ENCODE measurements around the gene ZFP62.
A peak's percentile ranks its signal among the peaks of the same experiment; 100 is the strongest.

The ZFP62 gene

GRCh38 chr5:180807654-180808414 lies 53.2 kb downstream of the ZFP62 start:
- no peaks in the 10 kb centered on the region for H4K20me1 ChIP-seq (ENCODE audit: low read depth, low read length)
- H3K36me3 ChIP-seq (ENCODE audit: low read length), result no peaks in the 10 kb centered on the region
- H3K4me2 ChIP-seq (ENCODE audit: low read depth, low read length, poor library complexity, severe bottlenecking), result peak overlapping the region; percentile 92
- H3F3A ChIP-seq (ENCODE audit: insufficient read depth), result peaks cover 34% of the 10 kb centered on the region
- peak overlapping the region; percentile 71 for H3K9ac ChIP-seq (ENCODE audit: low read length)
- no peaks in the 10 kb centered on the region for H3K27me3 ChIP-seq (ENCODE audit: low read length)
- H3K9me3 ChIP-seq (ENCODE audit: insufficient read depth, low read length), result no peaks in the 10 kb centered on the region
- H3K27ac ChIP-seq (ENCODE audit: low read depth, low read length), result peak overlapping the region; percentile 17; the same call in 1 of the 2 replicates
- peaks cover 32% of the 10 kb centered on the region; the same call in 1 of the 2 replicates for H3K79me2 ChIP-seq (ENCODE audit: insufficient read depth, low read length)
- peak overlapping the region; percentile 58 for H3K4me3 ChIP-seq (ENCODE audit: insufficient read depth, low read length, poor library complexity, severe bottlenecking)
- no peak overlapping the region for H2AFZ ChIP-seq (ENCODE audit: low read depth, low read length, severe bottlenecking)
- no peaks in the 10 kb centered on the region for H3K9me2 ChIP-seq (replicated peaks; ENCODE audit: insufficient read depth, low read length)
- TF ChIP-seq EZH2phosphoT487 (conservative IDR thresholded peaks at IDR 0.05; ENCODE audit: low read length) (no peak), CTCF (IDR thresholded peaks at IDR 0.05; ENCODE audit: insufficient read depth, low read length, poor library complexity, severe bottlenecking) (no peak)

- Histone ChIP-seq H3K9ac (ENCODE audit: low read length) (peak overlapping the region; percentile 71), H3K9me3 (ENCODE audit: insufficient read depth, low read length) (no peaks in the 10 kb centered on the region), H3K27ac (ENCODE audit: low read depth, low read length) (peak overlapping the region; percentile 34), H3K36me3 (ENCODE audit: low read length) (no peaks in the 10 kb centered on the region), H4K20me1 (ENCODE audit: low read depth, low read length) (no peaks in the 10 kb centered on the region), H2AFZ (ENCODE audit: low read depth, low read length, severe bottlenecking) (no peak overlapping the region), H3K9me2 (replicated peaks; ENCODE audit: insufficient read depth, low read length) (no peaks in the 10 kb centered on the region), H3K79me2 (ENCODE audit: insufficient read depth, low read length) (peaks cover 35% of the 10 kb centered on the region), H3F3A (ENCODE audit: insufficient read depth) (peaks cover 33% of the 10 kb centered on the region), H3K4me3 (ENCODE audit: insufficient read depth, low read length, poor library complexity, severe bottlenecking) (no peak overlapping the region), H3K4me2 (ENCODE audit: low read depth, low read length, poor library complexity, severe bottlenecking) (peak overlapping the region; percentile 92), H3K27me3 (ENCODE audit: low read length) (no peaks in the 10 kb centered on the region)
- TF ChIP-seq CTCF (IDR thresholded peaks at IDR 0.05; ENCODE audit: insufficient read depth, low read length, poor library complexity, severe bottlenecking) (no peak), EZH2phosphoT487 (conservative IDR thresholded peaks at IDR 0.05; ENCODE audit: low read length) (no peak)
Observed at GRCh38 chr5:180807046-180807445, 54.0 kb downstream of the ZFP62 start.

GRCh38 chr5:180806351-180807011 lies 54.6 kb downstream of the ZFP62 start:
- Histone ChIP-seq H3K4me2 (ENCODE audit: low read depth, low read length, poor library complexity, severe bottlenecking) (peak overlapping the region; percentile 92), H3K4me3 (ENCODE audit: insufficient read depth, low read length, poor library complexity, severe bottlenecking) (no peak overlapping the region), H2AFZ (ENCODE audit: low read depth, low read length, severe bottlenecking) (no peak overlapping the region), H3K79me2 (ENCODE audit: insufficient read depth, low read length) (peaks cover 40% of the 10 kb centered on the region), H3K27ac (ENCODE audit: low read depth, low read length) (peak overlapping the region; percentile 34), H3K27me3 (ENCODE audit: low read length) (no peaks in the 10 kb centered on the region), H3K9me2 (replicated peaks; ENCODE audit: insufficient read depth, low read length) (no peaks in the 10 kb centered on the region), H4K20me1 (ENCODE audit: low read depth, low read length) (peaks cover 4% of the 10 kb centered on the region; the same call in 1 of the 2 replicates), H3K9me3 (ENCODE audit: insufficient read depth, low read length) (no peaks in the 10 kb centered on the region), H3K9ac (ENCODE audit: low read length) (peak overlapping the region; percentile 71), H3K36me3 (ENCODE audit: low read length) (no peaks in the 10 kb centered on the region), H3F3A (ENCODE audit: insufficient read depth) (peaks cover 33% of the 10 kb centered on the region)
- TF ChIP-seq CTCF (IDR thresholded peaks at IDR 0.05; ENCODE audit: insufficient read depth, low read length, poor library complexity, severe bottlenecking) (no peak), EZH2phosphoT487 (conservative IDR thresholded peaks at IDR 0.05; ENCODE audit: low read length) (no peak)
